GM19328 (cell line): ENCODE results near the gene DCAF8.

Source experiments
- ATAC-seq: cut with Tn5 transposase; IDR thresholded peaks from one replicate; pipeline ENCODE4 v1.9.1; 2021; ENCODE audit warnings: mild to moderate bottlenecking, moderate library complexity; ENCODE audit not compliant: unreplicated experiment

DCAF8 gene

GRCh38 chr1:160264795-160265307 lies 2.5 kb upstream of the DCAF8 start:
- ATAC-seq, result no peak

DNA sequence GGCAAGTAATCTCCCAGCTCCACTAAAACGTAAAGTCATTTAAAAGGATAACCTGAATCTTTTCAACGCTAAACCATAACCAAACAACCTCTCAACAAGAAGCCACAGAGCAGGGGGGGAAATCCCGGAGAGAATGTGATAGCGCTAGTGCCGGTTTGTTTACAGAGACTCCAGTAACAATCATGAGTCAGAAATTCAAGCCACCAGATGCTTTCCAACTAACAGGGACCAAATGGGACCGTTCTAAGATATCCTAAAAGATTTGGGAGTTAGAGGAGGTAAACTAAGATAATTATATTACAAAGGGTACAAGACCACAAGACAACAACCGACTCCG lies 825 bp downstream of the DCAF8 start:
- no peak for ATAC-seq

DNA sequence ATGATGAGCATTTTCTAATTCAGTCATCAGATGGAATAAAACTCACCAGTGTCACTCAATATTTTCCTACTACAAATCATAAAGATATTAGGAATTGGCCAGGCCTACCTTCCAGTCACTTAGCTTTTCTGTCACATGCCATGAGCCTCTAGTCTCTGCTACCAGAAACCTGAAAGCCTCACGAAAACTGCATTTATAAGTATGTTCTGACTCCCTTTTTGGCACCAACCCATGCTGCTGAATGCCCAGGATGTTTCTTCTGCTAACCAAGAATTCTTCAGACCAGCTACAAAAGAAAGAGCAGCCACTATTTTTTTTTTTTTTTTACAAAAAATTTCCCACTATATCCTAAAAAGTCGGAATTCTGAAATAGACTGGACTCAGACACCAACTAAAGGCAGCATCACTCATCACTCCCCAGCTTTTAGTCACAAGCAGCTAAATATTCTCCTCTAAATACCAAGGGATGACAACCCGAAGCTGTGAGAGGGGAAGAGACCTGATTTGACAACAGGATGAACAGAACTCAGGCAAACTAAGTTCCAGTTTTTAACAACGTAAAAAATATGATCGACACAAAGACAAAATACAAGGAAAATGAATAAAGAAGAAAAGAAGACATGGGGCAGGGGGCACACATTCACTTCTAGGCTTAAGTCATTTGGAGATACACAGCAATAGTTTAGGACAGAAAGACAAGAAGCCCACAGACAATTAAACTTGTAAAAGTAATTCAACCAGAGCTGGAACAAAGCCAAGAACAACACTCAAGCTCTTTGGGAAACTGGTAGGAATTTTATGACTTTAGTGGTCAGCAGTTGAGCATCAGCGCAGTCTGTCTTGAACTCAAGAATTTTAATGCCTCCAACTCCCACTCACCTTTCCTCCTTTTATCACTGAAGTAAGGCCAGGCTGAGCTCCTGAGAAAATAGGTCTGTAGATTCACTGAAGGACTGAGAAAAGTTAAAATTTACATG lies 1.7 kb downstream of the DCAF8 start:
- ATAC-seq, result no peak

- ATAC-seq, result no peak
Observed at GRCh38 chr1:160258177-160258798, 4.1 kb downstream of the DCAF8 start.

DNA sequence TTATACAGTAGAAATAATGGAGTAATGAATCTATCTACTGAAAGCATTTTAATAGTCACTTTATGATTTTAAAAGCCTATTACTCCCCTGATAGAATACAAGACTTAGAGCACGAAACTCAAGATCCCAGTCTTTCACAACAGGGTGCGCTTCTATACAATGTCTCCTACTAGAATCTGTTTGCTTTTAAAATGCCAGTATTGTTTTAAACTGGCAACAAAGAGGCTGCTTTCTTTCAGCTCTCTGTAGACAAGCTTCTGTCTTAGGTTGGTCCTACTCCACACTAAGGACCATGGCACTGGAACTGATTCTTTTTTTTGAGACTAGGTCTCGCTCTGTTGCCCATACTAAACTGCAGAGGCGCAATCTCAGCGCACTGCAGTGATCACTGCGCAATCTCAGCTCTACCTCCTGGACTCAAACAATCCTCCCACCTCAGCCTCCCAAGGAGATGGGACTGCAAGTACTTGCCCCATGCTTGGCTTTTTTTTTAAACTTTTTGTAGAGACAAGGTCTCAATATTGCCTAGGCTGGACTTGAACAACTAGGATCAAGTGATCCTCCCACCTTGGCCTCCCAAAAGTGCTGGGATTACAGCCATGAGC lies 4.8 kb downstream of the DCAF8 start:
- no peak for ATAC-seq

- ATAC-seq, result no peak
Observed at GRCh38 chr1:160256396-160257046, 5.8 kb downstream of the DCAF8 start.

- no peak for ATAC-seq
Observed at GRCh38 chr1:160255781-160256300, 6.5 kb downstream of the DCAF8 start.

DNA sequence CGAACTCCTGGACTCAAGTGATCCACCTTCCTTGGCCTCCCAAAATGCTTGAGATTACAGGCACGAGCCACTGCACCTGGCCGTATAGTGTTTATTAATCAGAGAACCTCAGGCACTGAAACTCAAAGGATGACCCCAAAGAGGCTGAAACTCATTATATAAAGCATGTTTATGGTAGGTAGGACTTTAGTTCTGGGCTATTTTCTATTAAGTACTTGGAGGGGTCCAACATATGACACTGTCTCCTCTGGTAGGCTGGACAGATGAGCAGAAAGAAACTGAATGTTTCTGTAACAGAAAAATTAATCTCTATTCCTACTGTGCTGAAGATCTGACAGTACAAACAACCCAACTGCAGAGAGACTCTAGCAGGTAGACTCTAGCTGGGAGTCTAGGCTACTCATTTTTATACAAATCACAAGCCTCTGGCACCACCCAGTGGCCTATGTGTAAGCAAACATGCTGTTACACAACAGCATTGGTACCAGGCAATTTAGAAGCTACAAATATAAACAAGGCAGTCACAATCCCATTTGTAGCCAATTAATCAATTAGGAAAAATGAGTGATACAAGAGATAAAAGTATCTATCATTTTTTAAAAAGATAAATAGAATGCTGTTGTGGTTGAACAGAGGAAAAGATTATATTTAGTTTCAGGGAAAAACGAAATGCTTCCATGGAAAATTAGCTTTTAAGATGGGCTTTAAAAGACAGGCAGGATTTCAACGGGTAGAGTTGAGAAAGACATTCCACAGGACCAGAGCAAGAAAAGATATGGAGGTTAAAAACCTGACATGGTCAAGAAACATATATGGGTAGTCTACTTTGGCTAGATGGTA lies 10.4 kb downstream of the DCAF8 start:
- ATAC-seq, result no peak

DNA sequence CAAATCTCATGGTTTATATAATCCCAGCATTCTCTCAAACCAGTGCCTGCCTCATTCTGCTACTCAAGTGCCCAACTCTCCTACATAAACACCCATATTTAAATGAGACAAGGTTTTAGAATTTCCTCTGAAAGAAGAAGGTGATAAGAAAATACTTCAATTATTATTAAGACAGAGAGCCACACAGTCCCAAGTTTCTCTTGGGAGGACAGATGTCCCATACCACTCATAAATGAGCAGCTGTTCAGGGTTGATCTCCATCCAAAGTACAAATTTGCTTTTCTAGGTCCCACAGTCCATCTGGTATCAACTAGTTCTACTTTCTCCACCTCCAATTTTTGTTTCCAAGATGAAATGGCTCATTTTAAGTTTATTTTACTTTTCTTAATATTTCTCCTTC lies 11.3 kb downstream of the DCAF8 start:
- no peak for ATAC-seq

DNA sequence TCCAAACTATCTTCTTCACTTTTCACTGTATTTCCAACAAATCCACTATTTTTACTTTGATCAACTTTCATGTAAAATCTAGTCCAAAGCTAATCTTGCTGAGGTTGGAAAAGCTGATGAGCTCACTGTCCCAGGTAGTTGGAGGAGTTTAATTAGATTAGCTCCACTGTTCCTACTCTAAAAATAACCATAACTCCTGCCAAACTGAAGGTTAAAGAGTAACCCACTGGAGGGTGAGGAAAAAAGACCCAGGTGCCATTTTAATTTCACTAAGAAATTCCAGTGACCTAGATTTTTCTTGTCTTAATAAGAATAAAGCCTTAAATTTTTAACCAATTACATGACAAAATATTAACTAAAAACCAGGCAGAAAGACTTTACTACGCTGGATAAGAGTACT lies 15.3 kb downstream of the DCAF8 start:
- no peak for ATAC-seq

DNA sequence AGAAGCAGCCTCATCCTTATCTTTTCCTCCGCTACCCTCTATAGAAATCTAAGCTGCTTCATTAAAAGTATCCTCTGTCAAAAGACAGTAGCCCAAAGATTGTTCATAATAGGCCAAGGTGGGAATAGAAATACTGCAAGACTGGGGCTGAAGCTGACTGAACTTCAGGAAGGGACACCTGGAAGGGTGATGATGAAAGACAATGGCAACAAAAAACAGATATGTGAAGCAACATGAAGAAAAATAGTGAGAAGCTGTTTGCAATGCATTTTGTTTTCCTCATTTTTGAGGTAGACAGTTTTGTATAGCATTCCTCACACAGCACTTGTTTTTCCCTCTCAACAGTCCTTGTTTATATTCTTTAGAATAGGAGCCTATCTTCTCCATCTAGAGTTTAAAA lies 16.9 kb downstream of the DCAF8 start:
- no peak for ATAC-seq

- no peak for ATAC-seq
Observed at GRCh38 chr1:160244209-160244608, 18.1 kb downstream of the DCAF8 start.

DNA sequence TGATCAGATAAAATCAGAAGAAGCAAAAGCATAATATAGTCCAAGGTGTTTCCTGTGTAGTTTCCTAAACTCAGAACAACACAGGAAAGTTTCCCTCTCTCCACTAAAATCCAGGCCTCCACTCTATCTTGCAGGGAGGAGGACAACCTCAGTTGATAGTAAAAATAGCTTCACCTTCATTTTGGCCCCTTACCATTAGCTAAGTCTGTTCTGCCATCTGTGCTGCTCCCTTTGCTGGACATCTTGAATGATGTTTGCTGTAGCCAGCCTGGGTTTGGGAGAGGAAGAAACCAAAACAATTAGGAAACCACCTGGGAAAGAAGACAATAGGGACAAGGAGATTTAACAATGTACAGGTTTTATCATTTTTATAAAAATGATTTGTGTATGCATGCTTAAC lies 18.6 kb downstream of the DCAF8 start:
- ATAC-seq, result no peak

- ATAC-seq, result no peak
Observed at GRCh38 chr1:160239582-160240299, 22.6 kb downstream of the DCAF8 start.

DNA sequence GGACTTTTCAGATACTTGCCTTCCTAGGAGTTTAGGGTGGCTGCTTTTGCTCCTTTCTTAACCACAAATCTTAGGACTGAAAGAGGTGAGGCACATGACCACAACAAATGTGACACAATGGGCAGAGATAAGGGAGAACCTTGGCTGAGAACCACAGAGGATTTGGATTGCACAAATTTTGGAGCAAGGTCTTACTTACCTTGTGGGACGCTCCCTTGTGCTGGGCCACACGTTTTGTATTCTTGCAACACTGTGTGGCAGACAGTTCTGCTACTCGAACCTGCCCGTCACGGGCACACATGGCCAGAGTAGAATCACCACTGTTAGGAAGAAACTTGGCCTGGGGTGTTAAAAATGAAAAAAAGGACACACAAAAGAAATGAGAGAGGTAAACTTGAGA lies 23.9 kb downstream of the DCAF8 start:
- ATAC-seq, result no peak

DNA sequence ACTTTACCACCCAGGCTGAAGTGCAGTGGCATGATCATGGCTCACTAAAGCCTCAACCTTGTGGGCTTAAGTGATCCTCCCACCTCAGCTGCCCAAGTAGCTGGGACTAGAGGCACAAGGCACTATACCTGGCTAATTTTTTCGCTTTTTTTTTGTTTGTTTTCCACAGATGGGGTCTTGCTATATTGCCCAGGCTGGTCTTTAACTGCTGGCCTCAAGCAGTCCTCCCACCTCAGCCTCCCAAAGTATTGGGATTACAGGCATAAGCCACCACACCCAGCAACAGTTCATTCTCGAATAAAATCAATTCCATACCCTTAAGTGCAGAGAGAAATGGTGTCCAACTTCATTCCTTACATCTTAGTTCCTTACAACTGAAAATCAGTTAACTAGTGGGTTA lies 24.8 kb downstream of the DCAF8 start:
- ATAC-seq, result no peak

DNA sequence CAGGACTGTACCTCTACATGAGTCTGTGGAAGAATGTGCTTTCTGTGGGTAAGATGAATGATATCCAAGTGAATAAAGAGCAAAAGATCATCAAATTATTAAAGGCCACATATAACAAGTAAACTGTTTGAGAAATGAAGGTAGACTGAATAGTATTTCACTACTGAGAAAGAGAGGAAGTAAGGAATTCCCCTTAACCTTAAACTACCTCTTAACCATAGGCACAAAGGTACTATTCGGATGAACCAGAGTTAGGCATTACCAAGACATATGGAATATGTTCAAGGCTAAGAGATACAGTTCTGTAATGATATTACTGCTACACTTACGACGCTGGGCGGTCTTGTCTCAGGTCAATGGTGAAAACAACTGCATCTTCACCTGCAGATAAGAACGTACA lies 25.5 kb downstream of the DCAF8 start:
- no peak for ATAC-seq

DNA sequence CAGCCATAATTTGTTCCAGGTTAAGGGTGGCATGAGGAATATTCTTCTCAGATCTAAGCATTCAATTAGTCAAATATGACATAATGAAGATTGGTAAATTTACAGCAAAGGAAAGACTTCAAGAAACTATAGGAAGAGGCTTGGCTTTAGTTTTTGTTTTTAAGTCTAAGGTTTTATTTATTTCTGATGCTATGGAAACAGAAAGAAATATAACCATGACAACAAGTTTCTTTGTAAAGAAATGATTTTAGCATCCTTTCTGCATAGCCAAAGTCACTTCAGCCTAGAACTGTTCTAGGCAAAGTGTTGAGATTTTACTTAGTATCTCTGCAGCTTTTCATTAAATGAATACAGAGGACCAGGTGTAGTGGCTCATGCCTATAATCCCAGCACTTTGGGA lies 29.4 kb downstream of the DCAF8 start:
- no peak for ATAC-seq

GRCh38 chr1:160228431-160228830 lies 33.9 kb downstream of the DCAF8 start:
- no peak for ATAC-seq

DNA sequence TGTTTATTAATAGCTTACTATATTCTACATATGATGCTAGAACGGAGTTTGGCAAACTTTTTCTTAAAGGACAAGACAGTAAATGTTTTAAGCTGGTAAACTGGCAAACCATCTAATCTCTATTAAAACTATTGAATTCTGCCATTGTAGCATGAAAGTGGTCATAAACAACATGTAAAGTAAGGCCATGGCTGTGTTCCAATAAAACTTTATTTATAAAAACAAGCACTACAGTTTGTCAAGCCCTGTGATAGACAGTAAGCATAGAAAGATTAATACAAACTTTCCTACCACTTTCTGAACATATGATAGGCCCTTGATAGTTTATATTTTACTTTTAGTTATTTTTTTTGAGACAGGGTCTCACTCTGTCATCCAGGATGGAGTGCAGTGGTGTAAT lies 34.8 kb downstream of the DCAF8 start:
- no peak for ATAC-seq
